Neural progenitor cell (in vitro differentiated cells): Measurements from ENCODE around the gene GDI1.

Experiments used
- CTCF ChIP-seq: fragments of 200-600 bp; sonication (generic); IDR thresholded peaks from 2 replicates; pipeline ENCODE4 v1.5.1; 2017; ENCODE audit warnings: antibody characterized with exemption, mild to moderate bottlenecking
- EZH2 ChIP-seq: fragments of 200-600 bp; sonication (generic); IDR thresholded peaks from 2 replicates; pipeline ENCODE4 v1.6.1; 2017; ENCODE audit warnings: antibody characterized with exemption, mild to moderate bottlenecking, moderate library complexity

GRCh38 chrX:154430916-154431315, 6.0 kb upstream of the GDI1 start:
- no peak for TF ChIP-seq CTCF
- no peak for TF ChIP-seq EZH2
